Fibroblast of pulmonary artery (primary cell): ENCODE data around the gene CD276.

Experiments
- DNase-seq: peaks from one replicate; pipeline ENCODE4 v3.0.0-alpha.2; 2010; ENCODE audit warnings: low read depth
- H3K4me3 ChIP-seq: replicated peaks from 2 replicates; pipeline ENCODE4 v1.5.1; 2011; ENCODE audit warnings: low read depth, mild to moderate bottlenecking, control low read depth, low read length, moderate library complexity
- TF ChIP-seq, protein P1 (sequence below): IDR thresholded peaks from 2 replicates; pipeline ENCODE4 v1.5.1; 2011; ENCODE audit warnings: mild to moderate bottlenecking, control low read depth, low read length, inconsistent platforms; ENCODE audit errors: missing control alignments

The CD276 gene

DNA sequence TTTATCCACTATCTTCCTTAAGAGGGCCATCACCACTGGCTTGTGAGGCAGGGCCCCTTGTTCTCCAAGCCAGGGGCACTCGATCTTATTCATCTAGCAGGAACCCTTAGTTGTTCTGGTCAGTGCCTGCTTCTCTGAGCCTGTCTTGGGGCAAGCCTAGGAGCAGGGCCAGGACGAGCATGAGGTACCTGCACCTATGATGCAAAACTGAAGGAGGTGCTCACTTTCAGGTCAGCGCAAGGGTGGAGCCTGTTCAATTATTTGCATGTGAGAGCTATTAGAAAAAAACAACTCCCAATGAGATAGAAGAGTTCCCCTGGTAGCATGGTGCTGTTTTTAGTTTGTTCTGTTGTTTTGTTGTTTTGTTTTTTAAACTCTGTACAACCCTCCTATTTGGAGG is 5.0 kb upstream of the CD276 start:
- no peak for DNase-seq
- no peak overlapping the region for H3K4me3 ChIP-seq
- TF ChIP-seq, protein P1, sequence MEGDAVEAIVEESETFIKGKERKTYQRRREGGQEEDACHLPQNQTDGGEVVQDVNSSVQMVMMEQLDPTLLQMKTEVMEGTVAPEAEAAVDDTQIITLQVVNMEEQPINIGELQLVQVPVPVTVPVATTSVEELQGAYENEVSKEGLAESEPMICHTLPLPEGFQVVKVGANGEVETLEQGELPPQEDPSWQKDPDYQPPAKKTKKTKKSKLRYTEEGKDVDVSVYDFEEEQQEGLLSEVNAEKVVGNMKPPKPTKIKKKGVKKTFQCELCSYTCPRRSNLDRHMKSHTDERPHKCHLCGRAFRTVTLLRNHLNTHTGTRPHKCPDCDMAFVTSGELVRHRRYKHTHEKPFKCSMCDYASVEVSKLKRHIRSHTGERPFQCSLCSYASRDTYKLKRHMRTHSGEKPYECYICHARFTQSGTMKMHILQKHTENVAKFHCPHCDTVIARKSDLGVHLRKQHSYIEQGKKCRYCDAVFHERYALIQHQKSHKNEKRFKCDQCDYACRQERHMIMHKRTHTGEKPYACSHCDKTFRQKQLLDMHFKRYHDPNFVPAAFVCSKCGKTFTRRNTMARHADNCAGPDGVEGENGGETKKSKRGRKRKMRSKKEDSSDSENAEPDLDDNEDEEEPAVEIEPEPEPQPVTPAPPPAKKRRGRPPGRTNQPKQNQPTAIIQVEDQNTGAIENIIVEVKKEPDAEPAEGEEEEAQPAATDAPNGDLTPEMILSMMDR, result no peak

DNA sequence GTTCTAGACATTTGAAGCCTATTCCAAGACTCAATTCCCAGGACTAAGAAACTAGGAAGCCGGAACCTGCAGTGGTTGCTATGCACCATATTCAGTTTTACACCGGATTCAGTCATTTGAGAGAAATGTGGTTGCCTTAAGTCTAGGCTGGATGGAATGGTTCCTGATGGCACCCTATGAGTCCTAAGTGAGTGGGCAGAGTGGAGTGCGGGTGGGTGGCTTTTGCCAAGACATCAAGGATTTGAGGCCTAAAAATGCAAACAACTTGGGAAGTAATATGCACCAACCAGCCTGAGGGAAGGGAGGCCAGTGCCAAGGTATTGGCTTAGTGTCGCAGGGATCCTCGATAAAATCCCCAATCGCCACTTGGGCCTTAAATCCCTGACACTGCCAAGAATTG is 4.2 kb upstream of the CD276 start:
- no peak overlapping the region for H3K4me3 ChIP-seq
- TF ChIP-seq, protein P1, result no peak
- DNase-seq, result no peak

DNA sequence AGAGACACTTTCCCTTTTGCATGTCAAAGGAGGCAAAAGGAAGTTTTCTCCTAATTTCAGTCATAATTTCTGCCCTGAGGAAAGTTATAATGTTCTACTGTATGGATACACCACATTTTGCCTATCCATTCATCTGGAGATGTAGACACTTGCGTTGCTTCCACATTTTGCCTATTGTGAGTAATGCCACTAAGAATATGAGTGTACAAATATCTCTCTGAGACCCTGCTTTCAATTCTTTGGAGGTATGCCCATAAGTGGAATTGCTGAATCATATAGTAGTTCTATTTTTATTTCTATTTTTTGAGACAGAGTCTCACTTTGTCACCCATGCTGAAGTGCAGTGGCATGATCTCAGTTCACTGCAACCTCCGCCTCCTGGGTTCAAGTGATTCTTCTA is 3.6 kb upstream of the CD276 start:
- no peak for DNase-seq

DNA sequence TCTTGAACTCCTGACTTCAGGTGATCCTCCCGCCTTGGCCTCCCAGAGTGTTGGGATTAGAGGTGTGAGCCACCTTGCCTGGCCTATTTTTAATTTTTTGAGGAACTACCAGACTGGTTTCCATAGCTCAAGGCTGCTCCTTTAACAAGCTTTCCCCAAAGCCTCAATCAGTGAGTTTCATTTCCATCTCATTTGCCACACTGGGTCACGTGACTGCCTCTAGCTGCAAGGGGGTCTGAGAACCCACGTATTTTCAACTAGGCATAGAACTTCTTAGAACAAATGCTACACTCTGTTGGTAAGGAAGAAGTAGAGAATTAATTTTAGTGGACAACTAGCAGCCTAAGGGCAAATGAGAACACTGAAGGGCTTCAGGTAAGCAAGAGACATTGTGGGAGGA is 3.1 kb upstream of the CD276 start:
- DNase-seq, result no peak
- TF ChIP-seq, protein P1, result no peak
- H3K4me3 ChIP-seq, result no peak overlapping the region

More for the DNA sequence above, 3.6 kb upstream of the CD276 start:
- H3K4me3 ChIP-seq, result no peak overlapping the region
- TF ChIP-seq, protein P1, result no peak

DNA sequence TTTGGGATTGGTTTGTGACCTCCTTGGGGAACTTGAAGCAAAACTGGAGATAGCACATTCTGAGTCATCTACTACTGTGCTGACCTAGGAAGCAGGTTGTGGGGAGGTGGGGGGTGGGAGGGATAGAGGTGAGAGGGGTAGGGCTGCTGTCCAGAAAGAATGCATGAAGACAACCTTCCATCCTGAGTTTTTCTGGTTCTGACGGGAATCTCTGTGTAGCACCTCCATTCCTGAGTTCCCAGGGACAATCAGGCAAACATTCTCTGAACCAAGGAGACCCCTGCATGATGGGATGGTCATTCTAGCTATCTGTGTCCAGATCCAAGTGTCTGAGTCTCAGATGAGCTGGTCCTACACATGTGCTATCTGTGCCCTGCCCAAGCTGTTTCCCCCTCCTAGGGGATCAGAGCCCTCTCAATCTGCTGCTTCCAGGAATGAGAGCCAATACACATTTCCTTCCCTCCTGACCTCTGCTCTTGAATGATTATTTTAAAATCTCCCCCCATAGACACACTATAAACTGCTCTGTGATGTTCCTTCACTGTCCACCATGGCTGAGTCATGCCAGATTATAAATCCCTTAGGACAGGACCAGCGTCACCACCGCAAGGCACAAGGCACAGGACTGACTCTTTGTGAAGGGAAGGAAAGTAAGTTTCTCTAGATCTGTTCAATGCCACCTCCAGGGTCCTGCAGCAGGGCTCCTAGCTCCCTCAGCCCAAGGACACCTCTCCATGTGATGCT is 2.2 kb upstream of the CD276 start:
- H3K4me3 ChIP-seq, result no peak overlapping the region
- TF ChIP-seq, protein P1, result no peak
- no peak for DNase-seq

DNA sequence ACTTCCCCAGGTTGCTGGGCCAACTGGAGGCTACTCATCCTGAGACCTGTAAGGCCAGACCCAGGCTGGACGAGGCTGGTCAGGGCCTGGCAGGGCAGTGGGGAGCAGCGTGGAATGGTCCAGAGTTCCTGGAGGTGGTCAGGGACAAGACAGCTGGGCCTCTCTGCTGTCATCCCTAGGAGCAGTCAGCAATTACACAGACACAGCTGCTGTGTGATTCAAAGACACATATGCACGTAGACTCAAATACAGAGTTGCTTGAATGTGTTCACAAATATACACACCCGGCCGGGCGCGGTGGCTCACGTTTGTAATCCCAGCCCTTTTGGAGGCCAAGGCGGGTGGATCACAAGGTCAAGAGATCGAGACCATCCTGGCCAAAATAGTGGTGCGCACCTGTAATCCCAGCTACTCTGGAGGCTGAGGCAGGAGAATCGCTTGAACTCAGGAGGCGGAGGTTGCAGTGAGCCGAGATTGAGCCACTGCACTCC is 1.5 kb upstream of the CD276 start:
- no peak for DNase-seq
- H3K4me3 ChIP-seq, result no peak overlapping the region
- TF ChIP-seq, protein P1, result no peak
